ENCODE results near the gene TTLL11.

DNA sequence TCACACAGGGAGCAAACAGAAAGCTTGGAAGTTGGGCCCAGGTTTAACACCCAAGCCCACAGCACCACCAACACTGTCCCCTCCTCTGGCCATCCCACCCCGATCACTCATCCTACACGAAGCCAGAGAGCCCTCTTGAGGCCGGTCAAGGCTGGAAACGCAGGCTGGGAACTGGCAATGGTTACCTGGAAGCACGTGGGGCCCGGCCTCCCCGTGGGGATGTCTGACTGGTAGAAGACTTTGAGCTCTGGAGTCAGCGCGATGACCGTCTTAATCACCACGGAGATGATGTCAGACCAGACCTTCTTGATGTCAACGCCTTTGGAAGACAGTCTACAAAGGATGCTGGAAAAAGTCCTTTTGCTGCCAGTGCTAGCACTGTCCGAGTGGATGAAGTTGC is 104.1 kb downstream of the TTLL11 start:
- TF ChIP-seq, protein P1, sequence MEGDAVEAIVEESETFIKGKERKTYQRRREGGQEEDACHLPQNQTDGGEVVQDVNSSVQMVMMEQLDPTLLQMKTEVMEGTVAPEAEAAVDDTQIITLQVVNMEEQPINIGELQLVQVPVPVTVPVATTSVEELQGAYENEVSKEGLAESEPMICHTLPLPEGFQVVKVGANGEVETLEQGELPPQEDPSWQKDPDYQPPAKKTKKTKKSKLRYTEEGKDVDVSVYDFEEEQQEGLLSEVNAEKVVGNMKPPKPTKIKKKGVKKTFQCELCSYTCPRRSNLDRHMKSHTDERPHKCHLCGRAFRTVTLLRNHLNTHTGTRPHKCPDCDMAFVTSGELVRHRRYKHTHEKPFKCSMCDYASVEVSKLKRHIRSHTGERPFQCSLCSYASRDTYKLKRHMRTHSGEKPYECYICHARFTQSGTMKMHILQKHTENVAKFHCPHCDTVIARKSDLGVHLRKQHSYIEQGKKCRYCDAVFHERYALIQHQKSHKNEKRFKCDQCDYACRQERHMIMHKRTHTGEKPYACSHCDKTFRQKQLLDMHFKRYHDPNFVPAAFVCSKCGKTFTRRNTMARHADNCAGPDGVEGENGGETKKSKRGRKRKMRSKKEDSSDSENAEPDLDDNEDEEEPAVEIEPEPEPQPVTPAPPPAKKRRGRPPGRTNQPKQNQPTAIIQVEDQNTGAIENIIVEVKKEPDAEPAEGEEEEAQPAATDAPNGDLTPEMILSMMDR (IDR thresholded peaks at IDR 0.05) = no peak
- no peak for TF ChIP-seq POLR2A (IDR thresholded peaks at IDR 0.05)
- TF ChIP-seq POLR2AphosphoS5 (IDR thresholded peaks at IDR 0.05) = no peak
- no peak for TF ChIP-seq EP300 (IDR thresholded peaks at IDR 0.05; ENCODE audit: low read depth)

Measured in transverse colon (tissue), 4 donors.